GM12891 (cell line): ENCODE data around the gene OR6C75.

Experiments used
- POLR2A ChIP-seq: IDR thresholded peaks from 2 replicates; pipeline ENCODE4 v1.6.1; 2011; ENCODE audit warnings: low read depth, low read length, control low read depth
- POLR2AphosphoS5 ChIP-seq: IDR thresholded peaks from 2 replicates; pipeline ENCODE4 v1.6.1; 2011; ENCODE audit warnings: low read depth, low read length, control low read depth

DNA sequence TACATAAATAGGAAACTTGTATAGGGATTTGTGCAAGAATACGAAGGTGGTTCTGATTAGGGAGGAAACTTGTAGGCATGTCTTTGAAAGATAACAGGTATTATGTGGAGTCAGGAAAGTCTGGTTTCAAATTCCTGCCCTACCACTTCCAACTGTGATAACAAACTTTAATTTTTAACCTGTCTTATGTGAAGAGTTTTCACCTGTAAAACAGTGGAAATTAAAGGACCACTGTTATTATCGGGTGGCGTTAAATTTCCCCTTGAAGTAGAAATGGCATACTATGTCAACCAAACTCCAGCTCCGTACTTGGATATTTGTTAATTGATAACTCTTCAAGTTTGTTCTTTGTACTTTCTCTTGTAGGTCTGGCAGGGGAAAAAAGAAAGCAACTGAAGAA lies 42.6 kb upstream of the OR6C75 start:
- no peak for TF ChIP-seq POLR2AphosphoS5
- TF ChIP-seq POLR2A, result no peak
